ENCODE measurements around the gene SOBP.

DNA sequence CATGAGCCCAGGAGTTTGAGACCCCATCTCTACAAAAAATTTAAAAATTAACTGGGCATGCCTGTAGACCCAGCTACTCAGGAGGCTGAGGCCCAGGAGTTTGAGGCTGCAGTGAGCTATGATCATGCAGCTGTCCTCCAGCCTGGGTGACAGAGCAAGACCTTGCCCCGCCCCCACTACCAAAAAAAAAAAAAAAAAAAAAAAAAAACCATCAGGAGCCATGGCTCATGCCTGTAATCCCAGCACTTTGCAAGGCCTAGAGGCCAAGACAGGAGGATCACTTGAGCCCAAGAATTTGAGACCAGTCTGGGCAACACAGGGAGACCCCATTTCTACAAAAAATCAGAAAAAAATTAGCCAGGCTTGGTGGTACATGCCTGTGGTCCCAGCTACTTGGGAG is 159.1 kb downstream of the SOBP start:
- TF ChIP-seq CTCF (IDR thresholded peaks at IDR 0.05) (no peak), POLR2A (IDR thresholded peaks at IDR 0.05) (no peak)

All from vagina (tissue), 2 donors.